ENCODE data around the gene CKAP2.
"Not testable (repeated sequence)": the region's sequence is repeated elsewhere in the genome, so short reads cannot be mapped to it uniquely, and the experiment has no call there.

CKAP2 gene

DNA sequence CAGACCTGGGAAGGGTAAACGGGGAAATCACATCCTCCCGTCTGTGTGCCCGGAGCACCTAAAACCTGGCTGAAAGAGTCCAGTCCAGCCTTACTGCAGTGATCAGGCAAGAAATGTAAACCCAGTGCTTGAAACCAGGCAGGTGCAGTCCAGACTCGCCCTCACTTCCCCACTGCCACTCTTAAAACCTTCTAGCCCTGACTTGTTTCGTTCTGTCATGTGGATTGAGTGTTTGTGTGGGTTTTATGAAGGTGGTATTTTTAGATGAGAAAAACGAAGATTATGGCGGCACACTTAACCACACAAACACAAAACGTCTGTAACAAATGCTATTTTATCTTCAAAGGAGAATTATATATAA is 839 bp upstream of the CKAP2 start:
- DNase-seq: peak; percentile 11

DNA sequence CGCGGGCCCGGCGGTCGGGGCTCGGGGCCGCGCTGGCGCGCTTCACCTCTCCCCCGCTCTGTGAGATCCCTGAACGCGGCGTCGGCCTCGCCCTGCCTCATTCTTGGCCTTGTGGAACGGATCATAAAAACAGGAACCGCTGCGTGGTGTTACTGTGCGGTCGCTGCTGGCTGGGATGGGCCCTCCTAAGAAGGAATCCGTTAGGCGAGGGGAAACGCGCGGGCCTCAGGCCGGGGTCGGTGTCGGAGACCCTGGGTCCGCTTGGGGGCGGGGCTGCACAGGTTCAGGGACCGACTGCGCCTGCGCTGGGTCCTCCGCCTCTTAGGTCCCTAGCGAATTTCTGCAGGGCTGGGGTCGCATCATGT is 381 bp downstream of the CKAP2 start:
- DNase-seq: peak; percentile 77

DNA sequence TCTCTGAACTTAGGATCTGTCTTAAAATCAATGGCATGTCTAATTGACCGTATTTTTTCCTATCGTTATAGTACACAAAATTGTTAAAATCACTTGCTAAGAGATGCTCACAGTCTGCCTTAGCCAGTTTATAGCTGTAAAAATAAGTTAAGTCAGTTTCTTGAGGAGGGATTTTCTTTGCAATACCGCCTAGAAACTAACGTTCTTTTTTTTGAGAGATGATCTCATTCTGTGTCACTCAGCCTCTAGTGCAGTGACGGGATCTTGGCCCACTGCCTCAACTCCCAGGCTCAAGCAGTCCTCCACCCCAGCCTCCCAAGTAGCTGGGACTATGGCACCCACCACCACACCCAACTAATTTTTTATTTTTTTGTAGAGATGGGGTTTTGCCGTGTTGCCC is 4.4 kb downstream of the CKAP2 start:
- DNase-seq: no peak

DNA sequence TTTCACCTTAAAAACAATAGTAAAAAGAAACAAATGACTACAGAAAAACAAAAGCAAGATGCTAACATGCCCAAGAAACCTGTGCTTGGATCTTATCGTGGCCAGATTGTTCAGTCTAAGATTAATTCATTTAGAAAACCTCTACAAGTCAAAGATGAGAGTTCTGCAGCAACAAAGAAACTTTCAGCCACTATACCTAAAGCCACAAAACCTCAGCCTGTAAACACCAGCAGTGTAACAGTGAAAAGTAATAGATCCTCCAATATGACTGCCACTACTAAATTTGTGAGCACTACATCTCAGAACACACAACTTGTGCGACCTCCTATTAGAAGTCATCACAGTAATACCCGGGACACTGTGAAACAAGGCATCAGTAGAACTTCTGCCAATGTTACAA is 6.0 kb downstream of the CKAP2 start:
- DNase-seq: peak; percentile 52

DNA sequence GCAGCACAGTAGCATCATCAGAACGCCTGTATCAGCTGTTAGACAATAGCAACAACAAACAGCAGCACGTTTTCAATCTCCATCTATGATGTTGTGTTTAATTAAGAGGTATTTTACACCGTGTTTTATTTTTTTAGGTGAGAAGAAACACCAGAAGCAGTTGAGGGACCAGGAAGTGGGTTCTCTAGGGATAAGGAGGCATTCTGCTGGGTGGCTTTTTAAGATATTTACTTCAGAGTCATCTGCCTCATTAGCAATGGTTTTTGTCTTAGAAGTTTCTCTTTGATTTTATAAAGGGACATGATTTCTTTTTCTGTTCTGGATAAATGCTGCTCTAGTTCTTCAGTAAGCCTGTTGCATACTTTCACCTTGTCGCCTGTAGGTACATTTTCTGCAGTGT is 8.2 kb downstream of the CKAP2 start:
- no peak for DNase-seq

DNA sequence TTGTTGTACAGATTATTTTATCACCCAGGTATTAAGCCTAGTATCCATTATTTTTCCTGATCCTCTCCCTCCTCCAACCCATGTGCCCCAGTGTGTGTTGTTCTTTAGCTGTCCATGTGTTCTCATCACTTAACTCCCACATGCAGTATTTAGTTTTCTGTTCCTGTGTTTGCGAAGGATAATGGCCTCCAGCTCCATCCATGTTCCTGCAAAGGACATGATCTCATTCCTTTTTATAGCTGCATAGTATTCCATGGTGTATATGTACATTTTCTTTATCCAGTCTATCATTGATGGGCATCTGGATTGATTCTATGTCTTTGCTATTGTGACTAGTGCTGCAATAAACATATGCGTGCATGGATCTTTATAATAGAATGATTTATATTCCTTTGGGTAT is 13.2 kb downstream of the CKAP2 start:
- DNase-seq: not testable (repeated sequence)

DNA sequence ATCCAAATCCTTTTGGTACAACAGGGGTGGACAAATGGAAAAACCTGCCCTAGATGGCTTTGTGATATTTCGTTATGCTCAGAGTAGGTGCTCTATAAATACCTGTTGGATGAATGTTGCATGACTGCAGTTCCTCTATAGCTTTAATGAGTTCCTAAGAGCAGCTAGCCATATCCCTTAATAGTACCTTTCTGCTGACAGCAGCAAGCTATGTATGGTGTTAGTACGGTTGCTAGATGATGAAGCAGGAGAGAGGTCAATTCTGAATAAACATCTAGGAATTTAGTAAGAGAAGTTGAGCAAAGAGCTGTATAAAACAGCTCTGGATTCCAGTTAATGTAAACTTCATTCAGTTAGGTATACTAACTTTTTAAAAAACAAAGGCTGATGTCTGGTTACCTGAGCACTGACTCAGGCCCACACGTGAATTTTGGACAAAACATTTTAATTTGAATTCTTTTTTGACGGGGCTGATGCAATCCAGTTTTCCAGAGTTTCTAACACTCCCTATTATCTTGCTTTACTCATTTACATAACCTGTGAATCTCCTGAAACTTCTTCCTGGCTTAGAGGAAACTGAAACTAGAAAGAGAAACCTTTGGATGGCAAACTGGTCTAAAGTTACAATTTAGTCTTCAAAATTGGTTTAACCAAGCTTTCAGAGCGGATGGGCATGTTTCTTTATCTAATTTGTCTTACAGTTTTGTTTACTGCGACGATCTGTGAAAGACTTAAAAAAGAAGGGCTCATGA is 25.6 kb downstream of the CKAP2 start:
- not testable (repeated sequence) for DNase-seq

DNA sequence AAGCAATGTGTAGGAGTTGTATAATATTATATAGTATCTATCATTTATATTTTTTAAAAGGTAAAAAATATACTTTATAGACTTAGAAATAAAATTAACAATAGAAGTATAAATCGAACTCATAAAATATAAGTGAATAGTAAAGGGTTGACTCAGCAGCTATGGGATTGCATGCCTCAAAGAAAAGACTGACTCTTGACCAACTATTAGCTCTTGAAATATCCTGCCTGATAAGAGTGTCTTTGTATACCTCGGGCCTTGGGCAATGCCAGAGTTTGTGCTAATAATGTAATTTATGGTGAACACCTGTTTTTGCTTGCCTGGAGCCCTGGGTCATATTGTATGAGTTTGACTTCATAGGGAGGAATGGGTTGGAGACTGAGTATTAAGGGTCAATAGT is 31.8 kb downstream of the CKAP2 start:
- DNase-seq: not testable (repeated sequence)

DNA sequence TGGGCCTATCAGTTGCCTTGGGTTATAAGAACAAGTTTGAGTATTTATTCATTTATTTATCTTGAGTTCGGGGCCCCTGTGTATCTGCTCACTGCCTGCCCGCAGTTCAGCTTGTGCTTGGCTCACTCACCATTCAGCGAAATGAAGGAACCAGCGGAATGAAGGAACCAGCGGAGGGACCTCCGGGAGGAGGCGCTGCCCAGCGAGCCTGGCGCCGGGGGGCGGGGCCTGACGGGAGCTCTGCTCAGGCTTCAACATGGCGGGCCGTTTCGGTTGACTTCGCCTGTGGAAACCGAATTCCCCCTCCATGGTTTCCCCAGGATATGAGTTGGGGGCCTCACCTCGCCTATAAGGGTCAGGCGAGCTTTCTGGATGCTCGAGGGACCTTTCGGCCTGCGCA is 33.5 kb downstream of the CKAP2 start:
- DNase-seq: not testable (repeated sequence)

DNA sequence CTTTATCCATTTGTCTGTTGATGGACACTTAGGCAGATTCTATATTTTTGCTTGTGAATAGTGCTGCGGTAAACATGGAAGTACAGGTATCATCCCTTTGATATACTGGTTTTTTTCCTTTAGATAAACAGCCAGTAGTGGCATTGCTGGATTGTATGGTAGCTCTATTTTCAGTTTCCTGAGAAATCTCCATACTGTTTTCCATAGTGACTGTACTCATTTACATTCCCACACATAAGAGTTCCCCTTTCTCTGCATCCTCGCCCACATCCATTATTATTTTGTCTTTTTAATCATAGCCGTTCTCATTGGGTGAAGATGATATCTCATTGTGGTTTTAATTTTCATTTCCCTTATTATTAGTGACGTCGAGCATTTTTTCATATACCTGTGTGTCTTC is 35.7 kb downstream of the CKAP2 start:
- not testable (repeated sequence) for DNase-seq

DNA sequence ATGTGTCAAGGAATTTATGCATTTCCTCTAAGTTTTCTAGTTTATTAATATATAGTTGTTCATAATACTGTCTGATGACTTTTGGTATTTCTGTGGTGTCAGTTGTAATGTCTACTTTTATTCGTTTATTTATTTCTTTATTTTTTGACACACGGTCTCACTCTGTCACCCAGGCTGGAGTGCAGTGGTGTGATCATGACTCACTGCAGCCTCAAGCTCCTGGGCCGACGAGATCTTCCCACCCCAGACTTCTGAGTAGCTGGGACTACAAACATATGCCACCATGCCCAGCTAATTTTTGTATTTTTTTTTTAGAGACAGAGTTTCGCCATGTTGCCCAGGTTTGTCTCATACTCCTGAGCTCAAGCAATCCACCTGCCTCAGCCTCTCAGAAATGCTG is 39.0 kb downstream of the CKAP2 start:
- DNase-seq: not testable (repeated sequence)

DNA sequence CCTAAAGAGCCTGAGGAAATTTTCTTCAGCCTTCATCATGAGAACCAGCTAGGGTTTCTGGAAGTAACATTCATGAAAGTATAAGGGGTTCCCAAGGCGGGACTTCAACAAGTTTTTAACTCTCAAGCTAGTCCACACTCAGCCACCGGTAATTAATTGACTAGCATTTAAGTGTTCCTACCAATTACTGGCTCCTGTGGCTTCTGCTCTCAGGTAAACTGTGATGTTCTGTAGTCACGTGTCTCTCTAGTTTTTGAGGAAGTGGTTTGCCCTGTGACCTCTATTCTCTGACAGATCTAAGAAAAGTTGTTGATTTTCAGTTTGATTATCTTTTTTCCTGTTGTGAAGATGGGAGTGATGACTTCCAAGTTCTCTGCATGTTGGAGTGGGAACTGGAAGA is 42.7 kb downstream of the CKAP2 start:
- DNase-seq: not testable (repeated sequence)

DNA sequence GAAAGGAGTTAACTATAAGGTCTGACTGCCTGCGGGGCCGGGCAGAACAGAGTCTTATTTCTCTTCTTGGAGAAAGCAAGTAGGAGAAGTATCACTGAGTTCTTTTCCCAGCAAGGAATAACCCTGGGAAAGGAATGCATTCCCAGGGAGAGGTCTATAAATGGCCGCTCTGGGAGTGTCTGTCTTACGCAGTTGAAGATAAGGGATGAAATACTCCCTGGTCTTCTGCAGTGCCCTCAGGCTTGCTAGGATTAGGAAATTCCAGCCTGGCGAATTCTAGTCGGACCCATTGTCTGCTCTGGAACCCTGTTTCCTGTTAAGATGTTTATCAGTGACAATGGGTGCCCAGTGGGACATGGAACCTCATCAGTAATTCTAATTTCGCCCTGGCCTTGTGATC is 47.0 kb downstream of the CKAP2 start:
- not testable (repeated sequence) for DNase-seq

DNA sequence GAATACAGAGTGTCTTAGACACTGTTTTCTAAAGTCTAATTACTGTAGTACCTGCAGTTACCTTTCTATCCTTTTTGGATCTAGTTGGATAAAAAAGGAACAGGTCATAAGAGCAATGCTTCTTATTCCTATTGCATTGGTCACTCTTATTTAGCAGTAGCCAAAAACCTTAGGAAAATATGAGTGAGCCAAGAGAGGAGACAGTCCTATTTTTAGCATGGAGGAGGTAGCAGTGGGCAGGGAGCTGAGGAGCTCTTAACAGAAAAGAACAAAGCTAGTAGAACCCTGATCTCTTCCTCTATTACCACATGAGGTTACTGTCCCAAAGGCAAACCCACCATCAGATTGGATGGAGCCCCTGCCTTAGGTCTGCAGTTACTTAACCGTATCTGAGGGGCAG is 50.6 kb downstream of the CKAP2 start:
- not testable (repeated sequence) for DNase-seq

DNA sequence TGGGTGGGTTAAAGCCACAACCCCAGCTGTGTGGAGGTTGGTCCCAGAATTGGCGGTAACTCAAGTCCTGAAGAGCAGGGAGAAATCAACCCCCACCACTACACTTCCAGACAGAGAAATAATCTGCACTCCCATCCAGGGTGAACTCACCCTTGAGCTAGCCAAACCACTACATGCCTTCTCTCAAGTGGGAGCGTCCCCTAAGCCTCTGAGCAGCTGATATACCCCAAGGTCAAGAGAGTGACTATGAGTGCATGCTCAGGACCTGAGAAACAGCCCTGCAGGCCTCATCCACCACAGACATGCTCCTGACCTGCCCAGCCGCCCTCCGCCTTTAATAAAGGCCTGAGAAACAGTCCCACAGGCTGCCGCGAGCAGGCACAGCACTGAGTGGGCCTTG is 54.3 kb downstream of the CKAP2 start:
- DNase-seq: not testable (repeated sequence)

DNA sequence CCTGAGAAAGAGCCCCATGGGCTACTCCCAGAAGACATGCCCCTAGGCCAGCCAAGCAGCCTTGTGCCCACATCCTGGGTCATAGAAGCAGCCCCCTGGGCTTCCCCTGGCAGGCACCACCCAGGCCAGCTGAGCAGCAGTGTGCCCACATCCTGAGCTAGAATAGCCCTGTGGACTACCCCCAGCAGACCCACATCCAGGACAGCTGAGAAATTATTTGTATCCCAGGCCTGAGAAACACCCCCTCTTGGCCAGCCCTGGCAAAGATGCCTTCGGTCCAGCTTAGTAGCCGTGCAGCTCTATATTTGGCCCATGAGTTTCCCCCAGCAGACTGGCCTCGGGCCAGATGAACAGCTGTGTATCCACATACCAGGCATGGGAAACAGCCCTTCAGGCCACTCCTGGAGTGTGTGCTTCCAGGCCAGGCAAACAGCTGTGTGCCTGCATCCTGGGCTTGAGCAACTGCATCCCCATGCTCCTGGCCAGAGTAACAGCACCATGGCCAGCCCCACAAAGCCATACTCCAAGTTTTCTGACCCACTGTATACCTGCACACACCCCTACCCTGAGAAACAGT is 55.0 kb downstream of the CKAP2 start:
- not testable (repeated sequence) for DNase-seq

DNA sequence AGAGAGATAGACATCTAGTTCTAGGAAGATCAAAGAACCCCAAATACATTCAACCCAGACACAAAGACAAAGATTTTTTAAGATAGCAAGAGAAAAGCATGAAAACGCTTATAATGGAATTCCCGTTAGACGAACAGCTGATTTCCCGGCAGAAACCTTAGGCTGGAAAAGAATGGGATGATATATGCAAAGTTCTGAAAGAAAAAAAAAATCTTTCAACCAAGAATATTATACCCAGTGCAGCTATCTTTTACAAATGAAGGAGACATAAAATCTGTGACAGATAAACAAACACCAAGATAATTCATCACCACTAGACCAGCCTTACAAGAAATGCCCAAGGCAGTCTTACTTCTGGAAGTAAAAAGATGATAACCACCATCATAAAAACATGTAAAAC is 56.3 kb downstream of the CKAP2 start:
- DNase-seq: not testable (repeated sequence)

DNA sequence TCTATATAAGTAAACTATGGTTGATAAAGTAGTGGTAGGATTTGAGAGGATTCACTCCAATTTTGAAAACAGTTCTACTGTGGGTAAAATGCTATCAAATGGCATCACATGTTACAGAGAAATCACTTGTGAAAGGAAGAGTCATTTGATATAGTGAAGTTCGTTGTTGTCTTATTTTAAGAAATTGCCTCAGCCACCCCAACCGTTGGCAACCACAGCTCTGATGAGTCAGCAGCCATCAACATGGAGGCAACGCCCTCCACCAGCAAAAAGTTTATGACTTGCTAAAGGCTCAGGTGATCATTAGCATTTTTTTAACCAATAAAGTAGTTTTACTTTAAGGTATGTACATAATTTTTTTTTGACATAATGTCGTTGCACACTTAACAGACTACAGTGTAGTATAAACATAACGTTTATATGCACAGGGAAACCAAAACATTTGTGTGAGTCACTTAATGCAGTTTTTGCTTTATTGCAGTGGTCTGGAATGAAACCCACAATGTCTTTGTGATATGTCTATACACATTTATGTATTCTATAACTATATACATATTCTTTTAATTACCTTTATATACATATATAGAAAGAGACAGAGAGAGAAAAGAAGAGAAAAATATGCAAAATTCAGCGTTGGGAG is 58.8 kb downstream of the CKAP2 start:
- DNase-seq: peak; percentile 71

DNA sequence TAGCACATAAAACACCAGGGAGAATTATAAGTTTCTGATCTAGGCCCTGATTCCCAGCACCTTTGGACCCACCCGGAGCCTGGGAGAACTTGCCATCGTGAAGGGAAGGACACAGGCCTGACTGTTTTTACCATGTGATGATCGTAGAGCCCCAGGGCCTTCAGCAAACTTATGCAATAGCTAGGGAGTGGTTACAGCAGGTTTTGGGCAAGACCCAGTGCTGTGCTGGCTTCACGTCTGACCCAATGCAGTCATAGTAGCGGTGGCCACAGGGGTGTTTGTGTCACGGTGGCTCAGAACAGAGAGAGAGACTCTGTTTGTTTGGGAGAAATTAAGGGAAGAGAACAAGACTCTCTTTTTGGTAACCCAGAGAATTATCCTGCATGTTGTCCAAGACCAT is 68.0 kb downstream of the CKAP2 start:
- DNase-seq: not testable (repeated sequence)
